Measurements from ENCODE around the gene STARD3.
"Not testable (repeated sequence)": the region's sequence is repeated elsewhere in the genome, so short reads cannot be mapped to it uniquely, and the experiment has no call there.

Gene STARD3

GRCh38 chr17:39636927-39637736 lies at the start of gene STARD3:
STARD3 (plus strand) TSS chr17:39637144; CDS start chr17:39653532, 16,388 bp downstream.
- peak; percentile 91 for DNase-seq

- DNase-seq = not testable (repeated sequence)
These were observed 46.8 kb upstream of the STARD3 start for GRCh38 chr17:39590180-39590579.

- DNase-seq = peak; percentile 25
These were observed 44.7 kb upstream of the STARD3 start for GRCh38 chr17:39591958-39592954.

- DNase-seq = no peak
These were observed 43.6 kb upstream of the STARD3 start for GRCh38 chr17:39593371-39593770.

- no peak for DNase-seq
These were observed 41.6 kb upstream of the STARD3 start for GRCh38 chr17:39595294-39595693.

GRCh38 chr17:39595928-39596510 lies 40.9 kb upstream of the STARD3 start:
- DNase-seq = no peak

GRCh38 chr17:39596543-39597267 lies 40.2 kb upstream of the STARD3 start:
- no peak for DNase-seq

GRCh38 chr17:39597372-39598046 lies 39.4 kb upstream of the STARD3 start:
- no peak for DNase-seq

- no peak for DNase-seq
These were observed 38.9 kb upstream of the STARD3 start for GRCh38 chr17:39598047-39598481.

- no peak for DNase-seq
These were observed 38.3 kb upstream of the STARD3 start for GRCh38 chr17:39598630-39599003.

- no peak for DNase-seq
These were observed 37.8 kb upstream of the STARD3 start for GRCh38 chr17:39599004-39599664.

GRCh38 chr17:39599665-39600231 lies 37.2 kb upstream of the STARD3 start:
- no peak for DNase-seq

GRCh38 chr17:39600288-39600996 lies 36.5 kb upstream of the STARD3 start:
- DNase-seq = no peak

GRCh38 chr17:39600997-39601597 lies 35.8 kb upstream of the STARD3 start:
- DNase-seq = no peak

GRCh38 chr17:39601758-39602532 lies 35.0 kb upstream of the STARD3 start:
- DNase-seq = no peak

GRCh38 chr17:39602533-39603303 lies 34.2 kb upstream of the STARD3 start:
- DNase-seq = no peak

- no peak for DNase-seq
These were observed 33.5 kb upstream of the STARD3 start for GRCh38 chr17:39603304-39604016.

All from CD4-positive, alpha-beta T cell treated with Interleukin-17A for 1 hour (primary cell).